Kidney tubule cell (primary cell): ENCODE data around the gene MGAM2.

Source experiments
- DNase-seq: peaks from one replicate; pipeline ENCODE4 v3.0.0-alpha.2; 2018; ENCODE audit warnings: low spot score

The MGAM2 gene

DNA sequence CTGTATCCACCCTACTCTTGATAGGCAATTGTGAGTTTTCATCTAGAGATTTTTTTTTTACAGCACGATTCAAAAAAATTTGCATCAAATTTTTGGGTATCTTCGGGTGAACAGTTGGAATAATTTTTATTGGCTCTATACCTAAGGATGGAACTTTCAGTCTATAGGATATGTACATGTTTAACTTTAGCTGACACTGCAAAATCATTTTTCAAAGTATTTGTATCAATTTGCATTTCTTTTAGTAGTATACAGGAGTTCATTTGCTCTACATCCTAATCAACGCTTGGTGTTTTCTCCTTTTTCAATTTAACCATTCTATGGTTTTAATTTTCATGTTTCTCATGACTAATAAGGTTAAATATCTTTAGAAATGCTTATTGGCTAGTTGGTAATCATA, 11.7 kb downstream of the MGAM2 start:
- DNase-seq, result no peak

DNA sequence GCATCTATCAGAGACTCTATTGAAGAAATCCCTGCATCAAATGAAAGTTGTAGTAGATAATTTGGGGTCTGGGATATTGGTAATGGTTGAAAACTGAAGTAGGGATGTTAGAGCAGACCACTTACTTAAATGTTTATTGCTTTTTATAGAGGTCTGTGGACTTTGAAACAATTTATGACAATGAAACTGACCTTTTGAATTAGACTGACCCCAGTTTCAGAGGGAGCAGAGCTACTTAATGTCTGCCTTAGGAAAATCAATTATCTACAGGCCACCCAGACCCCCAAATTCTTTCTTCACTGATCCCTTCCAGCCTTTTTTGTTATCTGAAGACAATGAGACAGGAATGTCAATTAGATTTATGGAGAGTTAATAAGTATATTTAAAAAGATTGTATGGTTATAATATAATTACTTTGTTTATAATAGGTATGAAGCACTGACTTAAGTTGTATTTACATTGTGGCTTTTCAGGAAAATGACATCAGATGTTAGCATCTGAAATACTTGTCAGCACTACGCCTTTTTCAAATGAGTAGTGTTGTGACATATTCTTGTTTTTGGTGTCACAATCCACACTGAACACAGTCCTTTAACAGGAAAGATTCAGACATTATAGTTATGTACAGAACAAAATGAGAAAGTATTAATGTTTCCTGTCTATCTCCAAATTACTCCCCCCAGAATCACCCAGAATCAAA, 13.9 kb downstream of the MGAM2 start:
- no peak for DNase-seq

DNA sequence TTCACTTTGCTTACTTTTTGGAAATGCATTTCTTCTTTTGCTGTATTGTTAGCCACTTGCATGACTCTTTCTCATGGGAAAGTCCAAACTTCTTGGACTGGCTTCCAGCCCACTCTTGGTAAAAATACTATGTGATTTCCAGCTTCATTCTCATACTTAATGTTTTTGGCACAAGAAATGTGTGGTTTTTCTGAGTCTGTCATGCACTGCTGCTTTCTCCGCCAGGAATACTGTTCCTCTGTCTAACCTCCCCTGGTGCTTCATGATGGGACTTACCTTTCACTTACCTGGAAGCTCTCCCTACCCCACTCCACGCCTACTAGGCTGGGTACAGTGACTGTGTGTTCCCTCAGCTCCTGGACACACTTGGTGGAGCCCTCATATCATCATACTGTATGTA, 18.7 kb downstream of the MGAM2 start:
- peak; percentile 83 for DNase-seq

- no peak for DNase-seq
Measured at GRCh38 chr7:142131439-142132185, 20.1 kb downstream of the MGAM2 start.

DNA sequence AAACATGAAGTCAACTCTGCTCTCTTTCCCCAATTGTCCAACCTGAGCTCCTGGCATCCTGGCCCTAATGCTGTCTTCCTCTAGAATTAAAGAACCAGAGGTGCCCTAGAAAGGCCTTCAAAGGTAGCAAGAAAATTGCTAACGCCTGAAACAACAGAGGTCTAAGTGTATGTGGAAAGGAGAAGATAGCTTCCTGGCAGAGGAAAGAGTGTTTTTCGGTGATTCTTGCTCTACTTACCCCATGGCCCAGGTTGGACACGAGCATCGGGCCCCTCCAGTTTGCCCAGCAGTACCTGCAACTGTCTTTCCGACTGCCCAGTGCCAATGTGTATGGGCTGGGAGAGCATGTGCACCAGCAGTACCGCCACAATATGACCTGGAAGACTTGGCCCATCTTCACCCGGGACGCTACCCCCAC, 22.2 kb downstream of the MGAM2 start:
- no peak for DNase-seq

GRCh38 chr7:142134909-142135308, 23.4 kb downstream of the MGAM2 start:
- peak; percentile 54 for DNase-seq

DNA sequence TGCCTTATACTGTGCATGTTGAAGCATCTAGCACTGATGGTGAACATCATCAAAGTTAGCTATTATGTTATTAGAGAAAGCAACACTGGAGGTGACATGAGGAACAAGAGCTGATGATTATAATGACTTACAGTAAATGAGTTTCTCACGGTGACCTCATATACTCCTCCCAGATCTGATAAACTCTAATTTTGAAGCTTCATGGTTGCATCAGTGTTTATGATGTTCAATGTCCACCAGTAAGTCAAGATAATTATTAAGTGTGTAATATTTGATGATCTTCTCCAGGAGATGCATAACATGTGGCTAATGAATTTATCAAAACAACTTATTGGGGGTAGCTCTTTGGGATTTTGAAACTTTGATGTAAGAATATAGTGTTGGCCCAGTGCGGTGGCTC, 27.5 kb downstream of the MGAM2 start:
- no peak for DNase-seq

GRCh38 chr7:142139597-142140400, 28.3 kb downstream of the MGAM2 start:
- DNase-seq, result no peak

DNA sequence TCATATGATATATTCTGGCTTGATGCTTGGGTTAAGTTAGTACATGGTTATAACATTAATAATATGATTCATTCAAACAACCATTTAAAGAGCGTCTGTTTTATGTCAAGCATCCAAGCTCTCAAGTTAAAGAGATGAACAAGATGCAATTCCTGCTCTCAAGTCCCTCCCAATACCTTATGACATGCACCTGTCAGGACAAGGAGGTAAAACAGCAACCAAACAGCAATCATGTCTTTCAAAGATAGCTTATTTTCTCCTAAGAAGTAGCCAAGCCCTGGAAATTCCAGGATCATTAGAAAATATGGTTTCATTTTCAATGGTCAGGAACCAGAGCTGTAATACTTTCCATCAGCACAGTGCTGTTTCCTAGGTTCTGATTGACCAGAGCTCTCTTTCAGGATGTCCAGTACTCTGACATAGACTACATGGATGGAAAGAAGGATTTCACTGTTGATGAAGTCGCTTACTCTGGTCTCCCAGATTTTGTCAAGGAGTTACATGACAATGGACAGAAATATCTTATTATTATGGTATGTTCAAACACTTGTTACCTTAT, 29.0 kb downstream of the MGAM2 start:
- no peak for DNase-seq

GRCh38 chr7:142142702-142143101, 31.2 kb downstream of the MGAM2 start:
- no peak for DNase-seq

DNA sequence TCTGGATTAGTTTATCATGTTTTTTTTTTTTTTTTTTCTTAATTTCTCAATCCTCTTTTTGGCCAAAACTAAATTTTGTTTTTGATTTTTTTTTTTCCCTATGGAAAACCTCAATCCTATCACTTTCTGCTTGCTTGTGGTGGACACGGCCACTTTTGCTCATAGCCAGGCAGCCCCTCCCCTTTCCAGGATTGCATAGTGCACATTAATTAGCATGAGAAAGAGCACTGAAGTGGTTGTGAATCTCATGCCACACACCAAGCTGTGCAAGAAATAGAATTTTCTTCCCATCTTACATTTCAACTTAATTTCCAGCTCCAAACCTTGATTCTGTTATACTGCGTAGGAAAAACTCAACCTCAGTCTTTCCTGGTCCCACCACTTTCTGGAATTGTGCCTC, 34.6 kb downstream of the MGAM2 start:
- no peak for DNase-seq

DNA sequence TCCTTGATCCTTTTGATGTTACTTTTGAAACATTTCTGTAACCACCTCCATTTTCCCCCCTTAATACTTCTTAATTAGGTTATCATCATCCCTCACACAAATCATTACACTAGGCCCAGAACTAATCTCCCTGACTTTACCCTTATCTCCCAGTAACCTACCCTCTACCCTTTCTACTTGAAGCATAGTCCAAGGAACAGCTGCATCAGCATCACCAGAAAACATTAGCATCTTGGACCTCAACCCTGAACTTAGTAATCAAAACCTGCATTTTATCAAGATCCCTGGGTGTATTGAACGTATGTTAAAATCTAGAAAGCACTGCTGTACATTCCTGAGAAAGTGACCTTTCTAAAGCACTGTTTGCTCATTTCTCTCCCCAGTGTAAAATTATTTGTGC, 38.8 kb downstream of the MGAM2 start:
- DNase-seq, result no peak

DNA sequence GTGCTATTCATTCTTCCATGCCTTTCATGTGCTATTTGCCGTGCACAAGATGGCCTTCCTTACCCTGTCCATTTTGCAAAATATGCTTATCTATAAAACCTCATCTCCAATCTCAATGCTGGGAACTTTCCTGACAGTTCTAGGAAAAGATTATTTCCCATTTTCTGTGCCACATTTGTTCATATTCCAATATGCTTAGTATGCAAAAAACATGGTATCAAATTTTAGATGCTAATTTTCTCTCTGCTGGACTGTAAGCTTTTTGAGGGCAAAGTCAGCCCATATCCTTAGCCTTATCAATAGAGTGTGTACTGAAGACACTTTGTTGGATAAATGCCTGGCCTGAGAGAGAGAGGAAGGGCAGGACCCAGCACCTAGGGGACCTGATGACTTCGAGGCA, 39.4 kb downstream of the MGAM2 start:
- no peak for DNase-seq

GRCh38 chr7:142152076-142152475, 40.6 kb downstream of the MGAM2 start:
- DNase-seq, result no peak

- peak; percentile 43 for DNase-seq
Measured at GRCh38 chr7:142153400-142153799, 41.9 kb downstream of the MGAM2 start.

GRCh38 chr7:142158736-142159496, 47.4 kb downstream of the MGAM2 start:
- DNase-seq, result no peak

GRCh38 chr7:142161921-142162320, 50.4 kb downstream of the MGAM2 start:
- no peak for DNase-seq

DNA sequence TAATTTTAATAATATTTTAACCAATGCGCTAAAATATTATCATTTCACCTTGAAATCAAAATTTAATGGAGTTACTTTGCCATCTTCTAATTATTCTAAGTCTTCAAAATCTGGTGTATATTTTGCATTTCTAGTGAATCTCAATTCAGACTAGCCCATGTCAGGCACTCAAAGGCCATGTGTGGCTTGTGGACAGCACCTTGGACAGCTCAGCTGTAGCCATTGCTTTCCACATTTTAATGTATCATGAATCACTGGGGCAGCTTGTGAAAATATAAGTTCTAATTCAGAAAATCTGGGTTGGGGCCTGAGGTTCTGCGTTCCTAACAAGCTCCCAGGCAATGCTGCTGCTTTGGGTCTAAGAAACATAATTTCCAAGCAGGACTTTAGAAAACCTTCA, 57.2 kb downstream of the MGAM2 start:
- DNase-seq, result peak; percentile 31

DNA sequence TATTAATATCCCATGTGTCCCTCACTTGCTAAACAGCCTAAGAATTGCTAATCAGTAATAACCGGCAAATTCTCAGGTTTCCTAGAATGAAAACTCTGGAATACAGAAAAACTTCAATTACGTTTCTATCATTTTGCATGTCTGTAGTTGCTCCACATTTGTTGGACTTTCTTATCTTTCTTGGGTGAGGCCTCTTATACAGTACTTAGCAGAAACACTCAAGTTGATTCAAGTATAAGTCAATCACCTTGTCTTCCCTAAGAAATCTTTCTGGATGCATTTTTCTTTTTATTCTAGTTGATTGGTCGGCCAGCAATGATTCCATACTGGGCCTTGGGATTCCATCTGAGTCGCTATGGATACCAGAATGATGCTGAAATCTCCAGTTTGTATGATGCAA, 61.4 kb downstream of the MGAM2 start:
- DNase-seq, result no peak

DNA sequence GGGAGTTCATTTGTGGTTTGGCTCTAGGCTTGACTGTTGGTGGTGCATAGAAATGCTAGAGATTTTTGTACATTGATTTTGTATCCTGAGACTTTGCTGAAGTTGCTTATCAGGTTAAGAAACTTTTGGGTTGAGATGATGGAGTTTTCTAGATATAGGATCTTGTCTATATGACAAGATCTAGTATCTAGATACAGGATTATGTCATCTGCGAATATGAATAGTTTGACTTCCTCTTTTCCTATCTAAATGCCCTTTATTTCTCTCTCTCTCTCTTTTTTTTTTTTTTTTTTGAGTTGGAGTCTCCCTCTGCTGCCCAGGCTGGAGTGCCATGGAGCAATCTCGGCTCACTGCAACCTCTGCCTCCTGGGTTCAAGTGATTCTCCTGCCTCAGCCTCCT, 62.9 kb downstream of the MGAM2 start:
- no peak for DNase-seq

DNA sequence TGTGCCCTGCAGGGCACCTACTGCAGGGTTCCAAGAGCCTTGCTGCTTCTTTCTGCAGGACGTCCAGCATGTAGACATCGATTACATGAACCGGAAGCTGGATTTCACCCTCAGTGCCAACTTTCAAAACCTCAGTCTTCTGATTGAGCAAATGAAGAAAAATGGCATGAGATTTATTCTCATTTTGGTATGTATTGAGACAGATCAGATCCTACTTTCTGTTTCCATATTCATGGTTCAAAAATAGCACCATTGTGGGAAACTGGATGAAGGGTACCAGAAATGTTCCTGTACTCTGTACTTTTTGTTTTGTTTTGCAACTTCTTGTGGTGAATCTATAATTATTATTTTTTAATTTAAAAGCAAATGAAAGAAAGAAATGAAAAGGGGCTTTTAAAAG, 64.1 kb downstream of the MGAM2 start:
- DNase-seq, result no peak

DNA sequence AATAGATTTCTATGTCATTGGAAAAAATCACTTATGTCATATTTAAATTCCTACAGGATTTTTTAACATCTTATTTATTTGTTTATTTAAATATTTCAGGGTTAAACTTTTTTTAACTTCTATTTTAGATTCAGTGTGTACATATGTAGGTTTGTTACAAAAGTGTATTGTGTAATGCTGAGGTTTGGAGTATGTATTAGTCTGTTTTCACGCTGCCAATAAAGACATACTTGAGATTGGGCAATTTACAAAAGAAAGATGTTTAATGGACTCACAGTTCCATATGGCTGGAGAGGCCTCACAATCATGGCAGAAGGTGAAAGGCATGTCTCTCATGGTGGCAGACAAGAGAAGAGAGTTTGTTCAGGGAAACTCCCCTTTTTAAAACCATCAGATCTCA, 65.4 kb downstream of the MGAM2 start:
- no peak for DNase-seq
